CD8-positive, alpha-beta memory T cell (primary cell): Measurements from ENCODE around the gene KCNJ12. TPM values are rescaled to one million over a fixed set of nuclear protein-coding genes. Genes with fewer than 3 reads are reported as not detected.
A peak's percentile ranks its signal among the peaks of the same experiment; 100 is the strongest.
"Not testable (repeated sequence)": the region's sequence is repeated elsewhere in the genome, so short reads cannot be mapped to it uniquely, and the experiment has no call there.

ENCODE experiments used
- CTCF ChIA-PET: fragments of 350-600 bp; sonication (Branson Sonifier 250); formaldehyde crosslinking; loops from one replicate; lab custom pipeline; 2021; ENCODE audit warnings: antibody characterized with exemption; lab: Charles Lee
- POLR2A ChIA-PET: fragments of 350-600 bp; sonication (Branson Sonifier 250); formaldehyde crosslinking; loops from one replicate; lab custom pipeline; 2021; ENCODE audit warnings: antibody characterized with exemption; lab: Charles Lee
- DNase-seq, 5 donors: peaks; one replicate each; pipeline versions ENCODE4 v3.0.0 to v3.0.0-alpha.2; 2020 to 2022; ENCODE audit warnings: mixed read lengths in 1 of 5
- H3K27ac ChIP-seq: one replicate; pipeline ENCODE4 v1.7.0; 2013; ENCODE audit warnings: low read depth, mild to moderate bottlenecking, low read length, moderate library complexity
- H3K27me3 ChIP-seq: 2 replicates; pipeline ENCODE4 v1.7.0; 2013; ENCODE audit warnings: low read length, mild to moderate bottlenecking; ENCODE audit not compliant: insufficient read depth, poor library complexity, severe bottlenecking
- H3K36me3 ChIP-seq: 2 replicates; pipeline ENCODE4 v1.7.0; 2013; ENCODE audit warnings: mild to moderate bottlenecking, low read length, moderate library complexity; ENCODE audit not compliant: insufficient read depth
- H3K4me1 ChIP-seq: 2 replicates; pipeline ENCODE4 v1.7.0; 2013; ENCODE audit warnings: mild to moderate bottlenecking, low read length, moderate library complexity; ENCODE audit not compliant: insufficient read depth
- H3K4me3 ChIP-seq: 2 replicates; pipeline ENCODE4 v1.7.0; 2013; ENCODE audit warnings: mild to moderate bottlenecking, low read length
- H3K9me3 ChIP-seq: 2 replicates; pipeline ENCODE4 v1.7.0; 2013; ENCODE audit warnings: mild to moderate bottlenecking, low read length
- H3K27ac Mint-ChIP-seq, 8 donors: one replicate each; pipeline ENCODE4 v1.8.0; 2020 to 2021; ENCODE audit warnings: mixed read lengths in 8 of 8, mild to moderate bottlenecking in 6 of 8, inconsistent platforms in 3 of 8, moderate library complexity in 3 of 8
- H3K27me3 Mint-ChIP-seq, 2 donors: one replicate each; pipeline ENCODE4 v1.8.0; 2020 to 2021; ENCODE audit warnings: mixed read lengths in 2 of 2, mild to moderate bottlenecking in 1 of 2, moderate library complexity in 1 of 2
- H3K36me3 Mint-ChIP-seq, 3 donors: one replicate each; pipeline ENCODE4 v1.8.0; 2020 to 2021; ENCODE audit warnings: mixed read lengths in 3 of 3, inconsistent platforms in 1 of 3, mild to moderate bottlenecking in 1 of 3
- H3K4me1 Mint-ChIP-seq, 3 donors: one replicate each; pipeline ENCODE4 v1.8.0; 2020 to 2021; ENCODE audit warnings: mixed read lengths in 3 of 3, inconsistent platforms in 1 of 3, mild to moderate bottlenecking in 1 of 3
- H3K4me3 Mint-ChIP-seq, 7 donors: one replicate each; pipeline ENCODE4 v1.8.0; 2020 to 2021; ENCODE audit warnings: mixed read lengths in 7 of 7, mild to moderate bottlenecking in 6 of 7, moderate library complexity in 4 of 7, inconsistent platforms in 2 of 7
- H3K9me3 Mint-ChIP-seq, 5 donors: one replicate each; pipeline ENCODE4 v1.8.0; 2020 to 2022; ENCODE audit warnings: mixed read lengths in 5 of 5, mild to moderate bottlenecking in 3 of 5, moderate library complexity in 2 of 5, inconsistent platforms in 1 of 5
- polyA plus RNA-seq: library from polyadenylated mRNA; unstranded; fragments of 300-500 nt; fragmentation: Illumina TruSeq; gene quantifications from one replicate; pipeline ENCODE4 v1.2.3, GENCODE V29; 2021
- total RNA-seq, 2 experiments: library from RNA; stranded (reverse); gene quantifications; one replicate each; pipeline ENCODE4 v1.2.3, GENCODE V29; 2021

KCNJ12 gene
- total and polyA plus RNA-seq, 3 experiments from 2014 or later, result not detected

DNA sequence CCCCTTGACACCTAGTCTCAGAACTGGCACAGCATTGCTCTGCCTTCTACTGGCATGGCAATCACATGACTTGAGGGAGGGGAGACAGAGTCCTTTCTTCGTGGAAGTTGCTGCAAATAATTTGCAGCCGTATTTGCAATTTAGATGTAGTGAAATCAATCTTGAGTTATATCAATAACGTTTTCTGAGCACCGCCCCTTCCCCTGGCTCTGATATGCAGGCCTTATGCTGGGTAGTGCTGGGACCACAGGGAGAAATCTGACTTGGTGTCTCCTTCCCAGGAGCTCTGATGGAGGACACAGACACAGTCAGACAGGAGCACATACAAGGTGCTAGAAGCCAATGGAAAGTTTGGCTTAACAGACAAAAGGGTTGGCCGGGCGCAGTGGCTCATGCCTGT is 35.8 kb upstream of the KCNJ12 start:
- not testable (repeated sequence) for H3K4me1 Mint-ChIP-seq, H3K27me3 Mint-ChIP-seq

DNA sequence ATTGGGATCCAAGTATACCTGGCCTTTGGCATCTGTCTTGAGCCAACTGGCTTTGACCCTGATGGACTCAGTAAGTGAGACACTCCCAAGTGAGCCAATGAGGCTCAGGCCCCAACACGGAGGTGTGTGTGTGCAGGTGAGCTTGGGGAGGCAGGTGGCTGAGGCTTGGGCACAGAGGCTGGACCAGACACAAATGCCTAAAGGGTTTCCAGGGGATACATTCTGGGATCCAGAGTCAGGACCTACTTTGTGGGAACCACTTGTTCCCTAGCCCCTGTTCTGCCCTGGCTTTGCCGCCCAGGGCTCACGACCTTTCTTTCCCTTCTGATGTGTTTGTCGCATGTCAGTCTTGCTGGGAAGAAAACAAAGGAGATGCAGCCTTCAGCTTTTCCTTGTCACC is 34.9 kb upstream of the KCNJ12 start:
- H3K36me3 Mint-ChIP-seq, H3K27ac Mint-ChIP-seq, H3K27me3 ChIP-seq, H3K4me1 Mint-ChIP-seq, H3K9me3 Mint-ChIP-seq, H3K27ac ChIP-seq, H3K27me3 Mint-ChIP-seq, H3K36me3 ChIP-seq, H3K9me3 ChIP-seq, CTCF ChIA-PET, DNase-seq, H3K4me3 Mint-ChIP-seq, H3K4me1 ChIP-seq, H3K4me3 ChIP-seq: not testable (repeated sequence)
- POLR2A ChIA-PET, result interaction anchor here (0.6 kb wide), 1 partner anchor 216 kb away, joined by 3 read pairs; no protein-coding TSS in a partner anchor

More for the DNA sequence above, 35.8 kb upstream of the KCNJ12 start:
- POLR2A ChIA-PET, CTCF ChIA-PET, H3K9me3 ChIP-seq, H3K27me3 ChIP-seq, H3K36me3 Mint-ChIP-seq, DNase-seq, H3K4me1 ChIP-seq, H3K9me3 Mint-ChIP-seq, H3K27ac Mint-ChIP-seq, H3K4me3 ChIP-seq, H3K27ac ChIP-seq, H3K4me3 Mint-ChIP-seq, H3K36me3 ChIP-seq: not testable (repeated sequence)

DNA sequence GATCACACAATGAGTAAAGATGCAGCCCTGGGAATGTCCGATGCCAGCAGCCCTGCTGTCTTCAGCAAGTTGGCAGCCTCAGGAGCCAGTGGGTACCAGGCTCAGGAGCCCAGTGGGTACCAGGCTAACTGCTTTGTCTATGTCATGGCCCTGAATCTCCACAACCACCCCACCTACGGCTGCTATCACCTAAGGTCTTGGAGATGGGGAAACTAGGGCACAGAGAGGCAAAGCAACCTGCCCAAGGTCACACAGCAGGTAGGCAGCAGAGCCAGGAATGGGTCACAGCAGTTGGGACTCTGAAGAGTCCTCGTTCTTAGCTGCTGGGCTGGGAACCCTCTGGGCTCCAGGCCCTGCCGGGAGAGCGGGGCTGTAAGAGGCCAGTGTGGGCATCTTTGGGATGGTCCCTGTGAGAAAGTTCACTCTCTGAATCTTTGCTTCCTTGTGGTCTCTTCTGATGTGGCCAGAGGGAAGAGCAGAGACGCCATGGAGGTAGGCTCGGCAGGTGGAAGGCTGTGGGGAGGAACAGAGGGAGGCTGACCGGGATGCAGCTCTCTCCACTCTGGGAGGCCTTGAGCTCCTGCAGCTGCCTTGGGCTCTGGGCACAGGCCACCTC is 34.1 kb upstream of the KCNJ12 start:
- H3K27ac ChIP-seq, H3K36me3 ChIP-seq, H3K27me3 ChIP-seq, H3K4me1 ChIP-seq, DNase-seq, H3K9me3 ChIP-seq, H3K36me3 Mint-ChIP-seq, H3K9me3 Mint-ChIP-seq, H3K4me3 ChIP-seq, CTCF ChIA-PET, H3K4me1 Mint-ChIP-seq, H3K4me3 Mint-ChIP-seq, H3K27me3 Mint-ChIP-seq, H3K27ac Mint-ChIP-seq: not testable (repeated sequence)
- POLR2A ChIA-PET, result interaction anchor here (0.6 kb wide), 1 partner anchor 216 kb away, joined by 3 read pairs; no protein-coding TSS in a partner anchor

DNA sequence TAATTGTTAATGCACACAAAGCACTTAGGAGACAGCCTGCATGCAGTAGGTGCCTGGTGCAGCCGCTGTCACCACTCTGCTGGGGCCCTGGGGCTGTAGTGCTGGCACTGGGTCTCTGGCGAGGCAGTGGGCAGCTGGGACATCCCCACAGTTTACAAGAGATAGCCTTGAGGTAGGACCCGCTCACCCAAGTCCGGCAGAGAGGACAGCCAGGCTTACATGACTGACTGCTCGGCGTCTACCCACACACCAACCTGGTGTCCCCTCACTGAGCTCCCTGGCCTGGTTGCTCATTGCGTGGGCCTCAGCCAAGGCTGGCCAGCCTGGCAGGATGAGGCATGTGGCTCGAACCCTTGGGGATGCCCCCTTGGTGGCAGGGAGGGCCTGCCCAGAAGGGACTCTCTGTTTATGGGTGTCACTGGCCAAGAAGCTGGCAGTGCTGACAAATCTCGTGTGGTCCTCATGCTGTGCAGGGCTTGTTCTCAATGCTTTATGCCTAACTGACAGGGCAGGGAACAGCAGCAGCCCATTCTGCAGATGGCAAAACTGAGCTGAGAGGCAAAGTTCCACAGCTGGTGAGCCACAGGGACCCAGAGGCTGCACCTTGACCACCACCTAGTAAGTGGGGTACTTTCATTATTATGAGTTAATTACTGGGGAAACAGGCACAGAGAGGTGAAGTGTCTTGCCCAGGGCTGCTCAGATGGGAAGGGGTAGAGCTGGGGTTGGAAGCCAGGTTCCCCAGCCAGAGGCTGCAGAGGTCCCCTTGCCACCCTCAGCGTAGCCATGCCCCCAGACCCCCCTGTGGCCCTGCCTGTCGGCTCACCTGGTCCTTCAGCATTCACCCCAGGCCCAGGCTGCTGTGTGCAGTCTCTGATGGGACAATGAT is 32.9 kb upstream of the KCNJ12 start:
- H3K27ac ChIP-seq, H3K27me3 Mint-ChIP-seq, H3K27ac Mint-ChIP-seq, H3K9me3 ChIP-seq, CTCF ChIA-PET, H3K36me3 Mint-ChIP-seq, H3K4me3 ChIP-seq, H3K27me3 ChIP-seq, H3K4me1 ChIP-seq, H3K4me1 Mint-ChIP-seq, POLR2A ChIA-PET, H3K36me3 ChIP-seq, H3K4me3 Mint-ChIP-seq, DNase-seq, H3K9me3 Mint-ChIP-seq: not testable (repeated sequence)

DNA sequence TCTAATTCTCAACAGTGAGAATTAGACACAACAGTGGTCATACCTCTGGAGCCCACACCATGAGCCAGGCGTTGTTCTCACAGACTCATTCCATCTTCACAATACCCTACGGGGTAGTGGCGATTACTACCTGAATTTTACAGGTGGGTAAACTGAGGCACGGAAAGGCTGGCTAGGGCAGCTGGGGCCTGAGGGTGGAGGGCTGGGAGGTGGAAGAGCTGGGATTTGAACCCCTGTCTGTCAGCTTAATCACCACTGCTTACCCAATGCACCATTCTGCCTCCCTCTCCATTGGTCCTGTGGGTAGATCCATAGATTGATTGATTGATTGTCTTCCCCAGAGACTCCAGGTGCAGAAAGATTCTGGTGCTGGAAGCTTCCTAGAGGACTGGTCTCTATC is 31.4 kb upstream of the KCNJ12 start:
- H3K27me3 Mint-ChIP-seq, CTCF ChIA-PET, POLR2A ChIA-PET, H3K4me1 ChIP-seq, H3K4me1 Mint-ChIP-seq, H3K4me3 ChIP-seq, H3K9me3 ChIP-seq, H3K36me3 Mint-ChIP-seq, H3K4me3 Mint-ChIP-seq, H3K27me3 ChIP-seq, H3K27ac ChIP-seq, H3K9me3 Mint-ChIP-seq, DNase-seq, H3K36me3 ChIP-seq, H3K27ac Mint-ChIP-seq: not testable (repeated sequence)

DNA sequence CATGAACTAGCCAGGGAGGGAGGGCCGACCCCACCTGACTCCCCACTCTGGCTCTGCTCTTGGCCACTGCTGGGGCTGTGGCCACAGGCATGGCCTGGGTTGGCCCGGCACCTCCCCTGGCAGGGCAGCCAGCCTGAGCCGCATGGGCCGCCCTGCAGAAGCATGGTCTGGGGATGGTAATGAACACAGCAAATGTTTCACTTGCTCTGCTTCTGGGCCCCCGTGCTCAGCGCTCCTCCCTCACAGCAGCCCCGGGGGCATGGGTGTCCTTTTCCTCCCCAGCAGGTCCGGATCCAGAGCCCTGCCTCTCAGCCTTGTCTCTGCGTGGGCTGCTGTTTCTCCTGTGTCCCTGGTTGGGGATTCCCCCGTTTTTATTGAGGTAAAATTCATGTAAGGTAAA is 30.9 kb upstream of the KCNJ12 start:
- H3K9me3 Mint-ChIP-seq, result peaks cover 0 to 2% (median 0%) of the 10 kb centered on the region in 5 donors
- ChIA-PET CTCF (no interaction called here), POLR2A (no interaction called here)
- Histone ChIP-seq H3K4me1 (no peaks in the 10 kb centered on the region), H3K27me3 (no peaks in the 10 kb centered on the region), H3K36me3 (no peaks in the 10 kb centered on the region), H3K4me3 (no peak overlapping the region), H3K27ac (no peak overlapping the region), H3K9me3 (no peaks in the 10 kb centered on the region)
- no peak overlapping the region for H3K4me3 Mint-ChIP-seq
- H3K27me3 Mint-ChIP-seq, result no peaks in the 10 kb centered on the region
- H3K36me3 Mint-ChIP-seq, result no peaks in the 10 kb centered on the region
- peaks cover 2 to 4% (median 3%) of the 10 kb centered on the region in 3 donors for H3K4me1 Mint-ChIP-seq
- no peak for DNase-seq
- H3K27ac Mint-ChIP-seq, result no peak overlapping the region

DNA sequence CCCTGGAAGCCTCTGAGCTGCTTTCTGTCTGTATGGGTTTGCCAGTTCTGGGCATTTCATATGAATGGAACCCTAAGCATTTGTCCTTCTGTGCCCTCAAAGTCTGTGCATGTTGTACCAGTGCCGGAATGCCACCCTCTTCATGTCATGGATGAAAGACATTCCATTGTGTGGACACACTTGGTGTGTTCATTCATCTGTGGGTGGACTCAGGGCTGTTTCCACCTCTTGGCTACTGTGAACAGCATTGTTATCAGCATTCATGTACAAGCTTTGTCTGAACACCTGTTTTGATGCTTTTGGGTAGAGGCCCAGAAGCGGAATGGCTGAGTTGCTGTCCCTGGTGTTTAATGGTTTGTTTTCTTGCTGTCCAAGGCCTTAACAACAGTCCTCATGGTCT is 30.1 kb upstream of the KCNJ12 start:
- POLR2A ChIA-PET, result not testable (repeated sequence)

DNA sequence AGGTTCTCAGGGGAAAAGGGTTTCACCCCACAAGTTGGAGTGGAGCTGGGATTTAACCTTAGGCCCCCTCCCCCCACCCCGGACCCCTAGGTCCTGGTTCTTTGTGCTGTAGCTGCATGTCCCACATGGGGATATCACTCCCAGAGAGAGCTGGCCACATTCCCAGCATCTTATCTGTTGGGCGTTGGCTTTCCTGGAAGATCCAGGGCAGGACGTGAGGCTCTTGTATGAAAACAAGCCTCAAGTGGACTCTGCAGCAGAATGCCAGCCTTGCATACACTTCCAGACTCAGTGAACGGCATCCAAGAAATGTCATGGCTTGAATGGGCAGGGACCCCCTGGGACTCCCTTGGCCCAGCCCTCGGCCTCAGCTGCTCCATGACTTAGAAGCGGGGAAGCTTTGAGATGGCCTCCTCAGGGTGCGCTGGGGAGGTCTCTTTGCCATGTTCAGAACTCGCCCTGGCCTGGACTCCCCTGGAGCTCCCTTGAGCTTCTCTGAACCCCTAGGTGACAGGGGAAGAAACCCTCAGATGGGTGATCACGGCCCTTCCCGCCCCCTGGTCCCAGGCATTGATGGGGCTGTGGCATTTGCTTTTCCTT is 29.4 kb upstream of the KCNJ12 start:
- H3K27ac ChIP-seq, H3K4me1 Mint-ChIP-seq, H3K4me3 Mint-ChIP-seq, DNase-seq, POLR2A ChIA-PET, H3K27me3 Mint-ChIP-seq, H3K4me3 ChIP-seq, H3K4me1 ChIP-seq, H3K36me3 ChIP-seq, H3K9me3 ChIP-seq, H3K27me3 ChIP-seq, H3K36me3 Mint-ChIP-seq, H3K9me3 Mint-ChIP-seq, CTCF ChIA-PET: not testable (repeated sequence)
- peak overlapping the region in 1 of 8 donors; percentile 60 for H3K27ac Mint-ChIP-seq

More for the DNA sequence above, 30.1 kb upstream of the KCNJ12 start:
- H3K4me1 ChIP-seq, H3K27ac Mint-ChIP-seq, H3K27ac ChIP-seq, H3K9me3 Mint-ChIP-seq, H3K9me3 ChIP-seq, H3K4me1 Mint-ChIP-seq, H3K27me3 ChIP-seq, DNase-seq, CTCF ChIA-PET, H3K4me3 ChIP-seq, H3K36me3 Mint-ChIP-seq, H3K36me3 ChIP-seq, H3K4me3 Mint-ChIP-seq, H3K27me3 Mint-ChIP-seq: not testable (repeated sequence)
